Inflammatory macrophage treated with lipopolysaccharide for 4 hours (primary cell): ENCODE results near the gene IL22RA1.
A peak's percentile ranks its signal among the peaks of the same experiment; 100 is the strongest.

ENCODE experiments used
- DNase-seq: peaks from one replicate; pipeline ENCODE4 v3.0.0-alpha.2; 2020

The IL22RA1 gene

DNA sequence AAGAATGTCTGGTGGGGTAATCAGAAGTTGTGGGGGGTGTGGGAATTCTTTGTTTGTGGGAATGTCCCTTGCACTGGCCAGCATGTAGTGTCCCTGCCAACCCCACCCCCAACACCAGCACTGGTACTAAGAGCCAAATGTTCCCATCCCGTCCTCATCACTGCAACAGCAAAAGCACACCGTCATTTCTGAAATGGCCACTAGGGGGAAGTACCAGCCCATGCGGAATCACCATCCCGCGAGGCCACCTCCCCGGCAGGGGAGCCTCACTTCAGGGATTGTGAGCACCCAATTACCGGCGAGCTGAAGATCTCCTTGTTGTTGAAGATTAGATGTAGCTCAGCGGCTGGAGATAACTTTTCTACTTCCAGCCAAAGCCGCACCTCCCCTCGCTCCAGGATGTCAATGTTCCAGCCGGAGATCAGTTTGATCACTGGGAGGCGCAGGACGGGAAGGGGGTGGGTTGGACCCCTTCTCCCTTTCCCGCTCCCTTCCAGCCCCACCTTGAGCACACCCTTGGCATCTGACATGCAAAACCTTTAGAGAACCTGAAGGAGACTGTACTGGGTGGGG is 72.0 kb downstream of the IL22RA1 start:
- peak; percentile 73 for DNase-seq

GRCh38 chr1:24069817-24070216 is 73.1 kb downstream of the IL22RA1 start:
- no peak for DNase-seq
